GM23338 (cell line): ENCODE data around the gene SPHKAP. TPM values are rescaled to one million over a fixed set of nuclear protein-coding genes. Genes with fewer than 3 reads are reported as not detected.

Source experiments
- ATAC-seq: fragments of 200-7000 bp; cut with Tn5 transposase; 3 replicates; pipeline ENCODE4 v1.9.1; 2020
- DNase-seq: peaks from one replicate; pipeline ENCODE4 v3.0.0-alpha.2; 2015; ENCODE audit warnings: low spot score
- H2AFZ ChIP-seq: fragments of 200-600 bp; sonication (generic); 2 replicates; pipeline ENCODE4 v1.8.0; 2016; ENCODE audit warnings: antibody characterized with exemption, mild to moderate bottlenecking, moderate library complexity
- H3F3A ChIP-seq: fragments of 200-600 bp; sonication (generic); replicated peaks from 2 replicates; pipeline ENCODE4 v1.8.0; 2017; ENCODE audit warnings: antibody characterized with exemption, mixed run types, low read depth
- H3K27ac ChIP-seq: fragments of 200-600 bp; sonication (generic); 2 replicates; pipeline ENCODE4 v1.6.1; 2016; ENCODE audit warnings: low read depth
- H3K27me3 ChIP-seq: fragments of 200-600 bp; sonication (generic); 2 replicates; pipeline ENCODE4 v1.8.0; 2016; ENCODE audit warnings: mild to moderate bottlenecking, mixed run types, moderate library complexity; ENCODE audit not compliant: insufficient read depth
- H3K36me3 ChIP-seq: fragments of 200-600 bp; sonication (generic); 2 replicates; pipeline ENCODE4 v1.8.0; 2016; ENCODE audit warnings: mild to moderate bottlenecking; ENCODE audit not compliant: insufficient read depth
- H3K4me1 ChIP-seq: fragments of 200-600 bp; sonication (generic); 2 replicates; pipeline ENCODE4 v1.8.0; 2016; ENCODE audit warnings: mild to moderate bottlenecking, moderate library complexity; ENCODE audit not compliant: insufficient read depth
- H3K4me2 ChIP-seq: fragments of 200-600 bp; sonication (generic); 2 replicates; pipeline ENCODE4 v1.7.1; 2017; ENCODE audit warnings: mixed run types
- H3K4me3 ChIP-seq: fragments of 200-600 bp; sonication (generic); 2 replicates; pipeline ENCODE4 v1.6.1; 2016; ENCODE audit warnings: mixed run types
- H3K79me2 ChIP-seq: fragments of 200-600 bp; sonication (generic); replicated peaks from 2 replicates; pipeline ENCODE4 v1.8.0; 2017; ENCODE audit warnings: mild to moderate bottlenecking; ENCODE audit not compliant: insufficient read depth
- H3K9me2 ChIP-seq: fragments of 200-600 bp; sonication (generic); 2 replicates; pipeline ENCODE4 v1.8.0; 2017; ENCODE audit not compliant: insufficient read depth
- H4K20me1 ChIP-seq: fragments of 200-600 bp; sonication (generic); replicated peaks from 2 replicates; pipeline ENCODE4 v1.8.0; 2017; ENCODE audit warnings: mild to moderate bottlenecking; ENCODE audit not compliant: insufficient read depth
- H3K27ac Mint-ChIP-seq: 2 replicates; pipeline ENCODE4 v1.8.0; 2020; ENCODE audit warnings: inconsistent platforms, mild to moderate bottlenecking, moderate library complexity, mixed read lengths
- H3K27me3 Mint-ChIP-seq: 3 replicates; pipeline ENCODE4 v1.8.0; 2022; ENCODE audit warnings: low read depth, mild to moderate bottlenecking, moderate library complexity, mixed read lengths, inconsistent platforms; ENCODE audit not compliant: insufficient read depth, poor library complexity
- H3K36me3 Mint-ChIP-seq: 3 replicates; pipeline ENCODE4 v1.8.0; 2021; ENCODE audit warnings: low read depth, mild to moderate bottlenecking, inconsistent platforms, moderate library complexity, mixed read lengths
- H3K4me1 Mint-ChIP-seq: 3 replicates; pipeline ENCODE4 v1.8.0; 2020; ENCODE audit warnings: mild to moderate bottlenecking, inconsistent platforms, mixed read lengths
- H3K4me3 Mint-ChIP-seq: 3 replicates; pipeline ENCODE4 v1.8.0; 2021; ENCODE audit warnings: moderate library complexity, mild to moderate bottlenecking, inconsistent platforms, mixed read lengths
- H3K9me3 Mint-ChIP-seq: 3 replicates; pipeline ENCODE4 v1.8.0; 2020; ENCODE audit warnings: moderate library complexity, mild to moderate bottlenecking, inconsistent platforms, mixed read lengths
- CREB1 ChIP-seq: fragments of 250-450 bp; sonication (Bioruptor Pico); IDR thresholded peaks from 2 replicates; pipeline ENCODE4 v1.5.0; 2020; ENCODE audit warnings: low read depth, mild to moderate bottlenecking, moderate library complexity
- CTCF ChIP-seq, 2 experiments: fragments of 200-600 bp in 1 of 2; sonication (generic) in 1 of 2; conservative IDR thresholded peaks; 2 replicates each; pipeline versions ENCODE4 v1.5.1 to v1.6.1; 2016 to 2017; ENCODE audit warnings: antibody characterized with exemption in 2 of 2, low read depth in 2 of 2, mild to moderate bottlenecking in 2 of 2, moderate library complexity in 1 of 2
- ETS1 ChIP-seq: IDR thresholded peaks from 2 replicates; pipeline ENCODE4 v1.6.1; 2016; ENCODE audit warnings: antibody characterized with exemption
- EZH2 ChIP-seq: fragments of 200-600 bp; sonication (generic); IDR thresholded peaks from one replicate; pipeline ENCODE4 v1.8.0; 2017; ENCODE audit warnings: antibody characterized with exemption, mild to moderate bottlenecking, low read depth; ENCODE audit not compliant: unreplicated experiment
- EZH2phosphoT487 ChIP-seq: fragments of 200-600 bp; sonication (generic); IDR thresholded peaks from one replicate; pipeline ENCODE4 v1.8.1; 2018; ENCODE audit warnings: antibody characterized with exemption; ENCODE audit not compliant: unreplicated experiment
- JUNB ChIP-seq: IDR thresholded peaks from one replicate; pipeline ENCODE4 v1.6.1; 2016; ENCODE audit warnings: antibody characterized with exemption; ENCODE audit not compliant: unreplicated experiment
- NANOG ChIP-seq: IDR thresholded peaks from 2 replicates; pipeline ENCODE4 v1.6.1; 2016; ENCODE audit warnings: antibody characterized with exemption, borderline replicate concordance
- POLR2AphosphoS5 ChIP-seq: IDR thresholded peaks from 2 replicates; pipeline ENCODE4 v1.6.1; 2016; ENCODE audit warnings: antibody characterized with exemption, low read depth
- STAT1 ChIP-seq: IDR thresholded peaks from one replicate; pipeline ENCODE4 v1.6.1; 2016; ENCODE audit warnings: antibody characterized with exemption; ENCODE audit not compliant: unreplicated experiment
- ZNF114 ChIP-seq: fragments of 250-450 bp; sonication (Bioruptor Pico); IDR thresholded peaks from 2 replicates; pipeline ENCODE4 v1.5.0; 2020; ENCODE audit warnings: mild to moderate bottlenecking, moderate library complexity
- ZNF331 ChIP-seq: fragments of 250-450 bp; sonication (Bioruptor Pico); IDR thresholded peaks from 2 replicates; pipeline ENCODE4 v1.5.0; 2020; ENCODE audit warnings: low read depth, mild to moderate bottlenecking, moderate library complexity
- polyA plus RNA-seq: library from polyadenylated mRNA; unstranded; fragments of >200 nt; fragmentation: Nextera tagmentation; extraction: Ambion mirVana; gene quantifications from 2 replicates; pipeline ENCODE4 v1.2.1, GENCODE V29; 2016
- total RNA-seq: library from RNA; depleted of rRNA; stranded (reverse); fragments of >200 nt; shearing (Covaris generic); gene quantifications from 2 replicates; pipeline ENCODE4 v1.2.3, GENCODE V29; 2014
- TF ChIP-seq, protein P1 (sequence below): fragments of 250-450 bp; sonication (Bioruptor Pico); IDR thresholded peaks from 2 replicates; pipeline ENCODE4 v1.5.0; 2020; ENCODE audit warnings: mild to moderate bottlenecking, moderate library complexity
- TF ChIP-seq, protein P2 (sequence below): IDR thresholded peaks from one replicate; pipeline ENCODE4 v1.6.1; 2018; ENCODE audit warnings: antibody characterized with exemption; ENCODE audit not compliant: unreplicated experiment

SPHKAP gene
- total and polyA plus RNA-seq, 2 experiments from 2014 or later = 0.10 TPM; not detected in 1

GRCh38 chr2:228083131-228083530, 98.4 kb downstream of the SPHKAP start:
- H3K27ac Mint-ChIP-seq = no peak overlapping the region

More at GRCh38 chr2:228083131-228083530, 98.4 kb downstream of the SPHKAP start:
- Histone ChIP-seq H3F3A (no peaks in the 10 kb centered on the region), H3K4me2 (no peak overlapping the region), H3K27ac (no peak overlapping the region), H3K4me3 (no peak overlapping the region), H2AFZ (no peak overlapping the region), H3K79me2 (no peaks in the 10 kb centered on the region), H3K4me1 (no peaks in the 10 kb centered on the region), H3K27me3 (no peaks in the 10 kb centered on the region), H4K20me1 (no peaks in the 10 kb centered on the region), H3K9me2 (0 out of 2 replicates have a peak, but pooled peaks cover 4% of the 10 kb centered on the region), H3K36me3 (no peaks in the 10 kb centered on the region)
- Mint-ChIP-seq H3K27me3 (no peaks in the 10 kb centered on the region), H3K4me1 (no peaks in the 10 kb centered on the region; the same call in 2 of the 3 replicates), H3K9me3 (no peaks in the 10 kb centered on the region), H3K36me3 (no peaks in the 10 kb centered on the region), H3K4me3 (no peak overlapping the region)
- no peak for ATAC-seq
- DNase-seq = no peak
- no peak for TF ChIP-seq CREB1 (CRISPR knock-in tag)
- TF ChIP-seq, protein P1, sequence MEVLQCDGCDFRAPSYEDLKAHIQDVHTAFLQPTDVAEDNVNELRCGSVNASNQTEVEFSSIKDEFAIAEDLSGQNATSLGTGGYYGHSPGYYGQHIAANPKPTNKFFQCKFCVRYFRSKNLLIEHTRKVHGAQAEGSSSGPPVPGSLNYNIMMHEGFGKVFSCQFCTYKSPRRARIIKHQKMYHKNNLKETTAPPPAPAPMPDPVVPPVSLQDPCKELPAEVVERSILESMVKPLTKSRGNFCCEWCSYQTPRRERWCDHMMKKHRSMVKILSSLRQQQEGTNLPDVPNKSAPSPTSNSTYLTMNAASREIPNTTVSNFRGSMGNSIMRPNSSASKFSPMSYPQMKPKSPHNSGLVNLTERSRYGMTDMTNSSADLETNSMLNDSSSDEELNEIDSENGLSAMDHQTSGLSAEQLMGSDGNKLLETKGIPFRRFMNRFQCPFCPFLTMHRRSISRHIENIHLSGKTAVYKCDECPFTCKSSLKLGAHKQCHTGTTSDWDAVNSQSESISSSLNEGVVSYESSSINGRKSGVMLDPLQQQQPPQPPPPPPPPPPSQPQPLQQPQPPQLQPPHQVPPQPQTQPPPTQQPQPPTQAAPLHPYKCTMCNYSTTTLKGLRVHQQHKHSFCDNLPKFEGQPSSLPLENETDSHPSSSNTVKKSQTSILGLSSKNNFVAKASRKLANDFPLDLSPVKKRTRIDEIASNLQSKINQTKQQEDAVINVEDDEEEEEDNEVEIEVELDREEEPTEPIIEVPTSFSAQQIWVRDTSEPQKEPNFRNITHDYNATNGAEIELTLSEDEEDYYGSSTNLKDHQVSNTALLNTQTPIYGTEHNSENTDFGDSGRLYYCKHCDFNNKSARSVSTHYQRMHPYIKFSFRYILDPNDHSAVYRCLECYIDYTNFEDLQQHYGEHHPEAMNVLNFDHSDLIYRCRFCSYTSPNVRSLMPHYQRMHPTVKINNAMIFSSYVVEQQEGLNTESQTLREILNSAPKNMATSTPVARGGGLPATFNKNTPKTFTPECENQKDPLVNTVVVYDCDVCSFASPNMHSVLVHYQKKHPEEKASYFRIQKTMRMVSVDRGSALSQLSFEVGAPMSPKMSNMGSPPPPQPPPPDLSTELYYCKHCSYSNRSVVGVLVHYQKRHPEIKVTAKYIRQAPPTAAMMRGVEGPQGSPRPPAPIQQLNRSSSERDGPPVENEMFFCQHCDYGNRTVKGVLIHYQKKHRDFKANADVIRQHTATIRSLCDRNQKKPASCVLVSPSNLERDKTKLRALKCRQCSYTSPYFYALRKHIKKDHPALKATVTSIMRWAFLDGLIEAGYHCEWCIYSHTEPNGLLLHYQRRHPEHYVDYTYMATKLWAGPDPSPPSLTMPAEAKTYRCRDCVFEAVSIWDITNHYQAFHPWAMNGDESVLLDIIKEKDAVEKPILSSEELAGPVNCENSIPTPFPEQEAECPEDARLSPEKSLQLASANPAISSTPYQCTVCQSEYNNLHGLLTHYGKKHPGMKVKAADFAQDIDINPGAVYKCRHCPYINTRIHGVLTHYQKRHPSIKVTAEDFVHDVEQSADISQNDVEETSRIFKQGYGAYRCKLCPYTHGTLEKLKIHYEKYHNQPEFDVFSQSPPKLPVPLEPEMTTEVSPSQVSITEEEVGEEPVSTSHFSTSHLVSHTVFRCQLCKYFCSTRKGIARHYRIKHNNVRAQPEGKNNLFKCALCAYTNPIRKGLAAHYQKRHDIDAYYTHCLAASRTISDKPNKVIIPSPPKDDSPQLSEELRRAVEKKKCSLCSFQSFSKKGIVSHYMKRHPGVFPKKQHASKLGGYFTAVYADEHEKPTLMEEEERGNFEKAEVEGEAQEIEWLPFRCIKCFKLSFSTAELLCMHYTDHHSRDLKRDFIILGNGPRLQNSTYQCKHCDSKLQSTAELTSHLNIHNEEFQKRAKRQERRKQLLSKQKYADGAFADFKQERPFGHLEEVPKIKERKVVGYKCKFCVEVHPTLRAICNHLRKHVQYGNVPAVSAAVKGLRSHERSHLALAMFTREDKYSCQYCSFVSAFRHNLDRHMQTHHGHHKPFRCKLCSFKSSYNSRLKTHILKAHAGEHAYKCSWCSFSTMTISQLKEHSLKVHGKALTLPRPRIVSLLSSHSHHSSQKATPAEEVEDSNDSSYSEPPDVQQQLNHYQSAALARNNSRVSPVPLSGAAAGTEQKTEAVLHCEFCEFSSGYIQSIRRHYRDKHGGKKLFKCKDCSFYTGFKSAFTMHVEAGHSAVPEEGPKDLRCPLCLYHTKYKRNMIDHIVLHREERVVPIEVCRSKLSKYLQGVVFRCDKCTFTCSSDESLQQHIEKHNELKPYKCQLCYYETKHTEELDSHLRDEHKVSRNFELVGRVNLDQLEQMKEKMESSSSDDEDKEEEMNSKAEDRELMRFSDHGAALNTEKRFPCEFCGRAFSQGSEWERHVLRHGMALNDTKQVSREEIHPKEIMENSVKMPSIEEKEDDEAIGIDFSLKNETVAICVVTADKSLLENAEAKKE (CRISPR knock-in tag) = no peak
- TF ChIP-seq CTCF (conservative IDR thresholded peaks at IDR 0.05; ENCODE audit: low read depth in 2 of 2) = no peak
- no peak for TF ChIP-seq ZNF331 (CRISPR knock-in tag)
- no peak for TF ChIP-seq ETS1
- no peak for TF ChIP-seq EZH2phosphoT487
- TF ChIP-seq EZH2 = no peak
- TF ChIP-seq, protein P2, sequence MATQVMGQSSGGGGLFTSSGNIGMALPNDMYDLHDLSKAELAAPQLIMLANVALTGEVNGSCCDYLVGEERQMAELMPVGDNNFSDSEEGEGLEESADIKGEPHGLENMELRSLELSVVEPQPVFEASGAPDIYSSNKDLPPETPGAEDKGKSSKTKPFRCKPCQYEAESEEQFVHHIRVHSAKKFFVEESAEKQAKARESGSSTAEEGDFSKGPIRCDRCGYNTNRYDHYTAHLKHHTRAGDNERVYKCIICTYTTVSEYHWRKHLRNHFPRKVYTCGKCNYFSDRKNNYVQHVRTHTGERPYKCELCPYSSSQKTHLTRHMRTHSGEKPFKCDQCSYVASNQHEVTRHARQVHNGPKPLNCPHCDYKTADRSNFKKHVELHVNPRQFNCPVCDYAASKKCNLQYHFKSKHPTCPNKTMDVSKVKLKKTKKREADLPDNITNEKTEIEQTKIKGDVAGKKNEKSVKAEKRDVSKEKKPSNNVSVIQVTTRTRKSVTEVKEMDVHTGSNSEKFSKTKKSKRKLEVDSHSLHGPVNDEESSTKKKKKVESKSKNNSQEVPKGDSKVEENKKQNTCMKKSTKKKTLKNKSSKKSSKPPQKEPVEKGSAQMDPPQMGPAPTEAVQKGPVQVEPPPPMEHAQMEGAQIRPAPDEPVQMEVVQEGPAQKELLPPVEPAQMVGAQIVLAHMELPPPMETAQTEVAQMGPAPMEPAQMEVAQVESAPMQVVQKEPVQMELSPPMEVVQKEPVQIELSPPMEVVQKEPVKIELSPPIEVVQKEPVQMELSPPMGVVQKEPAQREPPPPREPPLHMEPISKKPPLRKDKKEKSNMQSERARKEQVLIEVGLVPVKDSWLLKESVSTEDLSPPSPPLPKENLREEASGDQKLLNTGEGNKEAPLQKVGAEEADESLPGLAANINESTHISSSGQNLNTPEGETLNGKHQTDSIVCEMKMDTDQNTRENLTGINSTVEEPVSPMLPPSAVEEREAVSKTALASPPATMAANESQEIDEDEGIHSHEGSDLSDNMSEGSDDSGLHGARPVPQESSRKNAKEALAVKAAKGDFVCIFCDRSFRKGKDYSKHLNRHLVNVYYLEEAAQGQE = no peak
- no peak for TF ChIP-seq STAT1
- TF ChIP-seq NANOG = no peak
- TF ChIP-seq ZNF114 (CRISPR knock-in tag) = no peak
- TF ChIP-seq POLR2AphosphoS5 = no peak
- TF ChIP-seq JUNB = no peak
